ENCODE results near the gene PSMG4. TPM values are rescaled to one million over a fixed set of nuclear protein-coding genes. Genes with fewer than 3 reads are reported as not detected.

PSMG4 gene
- total RNA-seq, 1 donor from 2014 or later: 27.8 TPM

- Mint-ChIP-seq H3K4me3 (no peak overlapping the region), H3K4me1 (peaks cover 40% of the 10 kb centered on the region), H3K9me3 (no peaks in the 10 kb centered on the region), H3K27me3 (ENCODE audit: low read depth) (peaks cover 7% of the 10 kb centered on the region), H3K27ac (no peak overlapping the region), H3K36me3 (no peaks in the 10 kb centered on the region)
- peak; percentile 97 for TF ChIP-seq CTCF (IDR thresholded peaks at IDR 0.05; ENCODE audit: unreplicated experiment)
- DNase-seq (ENCODE audit: low spot score in 2 of 2, unreplicated experiment in 2 of 2): peak; percentile 68 to 92
Observed at GRCh38 chr6:3251462-3252314, 7.1 kb upstream of the PSMG4 start.

- Mint-ChIP-seq H3K36me3 (no peaks in the 10 kb centered on the region), H3K9me3 (no peaks in the 10 kb centered on the region), H3K4me1 (peaks cover 36% of the 10 kb centered on the region), H3K27me3 (ENCODE audit: low read depth) (peaks cover 11% of the 10 kb centered on the region), H3K4me3 (no peak overlapping the region), H3K27ac (no peak overlapping the region)
- no peak for TF ChIP-seq CTCF (IDR thresholded peaks at IDR 0.05; ENCODE audit: unreplicated experiment)
- DNase-seq (ENCODE audit: low spot score in 2 of 2, unreplicated experiment in 2 of 2): no peak
Observed at GRCh38 chr6:3252369-3252768, 6.4 kb upstream of the PSMG4 start.

GRCh38 chr6:3252861-3253596 lies 5.7 kb upstream of the PSMG4 start:
- DNase-seq (ENCODE audit: low spot score in 2 of 2, unreplicated experiment in 2 of 2): no peak
- Mint-ChIP-seq H3K9me3 (no peaks in the 10 kb centered on the region), H3K27ac (no peak overlapping the region), H3K27me3 (ENCODE audit: low read depth) (peaks cover 13% of the 10 kb centered on the region), H3K36me3 (no peaks in the 10 kb centered on the region), H3K4me1 (peaks cover 30% of the 10 kb centered on the region), H3K4me3 (no peak overlapping the region)
- TF ChIP-seq CTCF (IDR thresholded peaks at IDR 0.05; ENCODE audit: unreplicated experiment): no peak

DNA sequence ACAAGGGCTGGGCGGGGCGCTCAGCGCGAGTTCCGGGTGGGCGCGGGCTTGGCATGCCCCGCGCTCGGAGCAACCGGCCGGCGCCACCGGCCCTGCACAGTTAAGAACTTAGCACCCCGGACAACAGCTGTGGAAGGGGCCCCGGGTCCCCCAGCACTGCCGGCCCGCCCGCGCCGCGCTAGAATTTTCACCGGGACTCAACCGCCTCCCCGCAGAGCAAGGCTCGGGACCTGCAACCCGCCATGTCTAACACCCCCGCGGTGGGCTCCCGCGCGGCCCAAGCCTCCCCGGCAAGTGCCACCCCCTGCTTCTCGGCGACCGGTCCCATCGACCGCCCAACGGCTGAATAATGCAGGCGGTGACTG lies 5.2 kb upstream of the PSMG4 start:
- DNase-seq (ENCODE audit: low spot score in 2 of 2, unreplicated experiment in 2 of 2): no peak
- H3K36me3 Mint-ChIP-seq: no peaks in the 10 kb centered on the region
- no peak for TF ChIP-seq CTCF (IDR thresholded peaks at IDR 0.05; ENCODE audit: unreplicated experiment)
- H3K9me3 Mint-ChIP-seq: no peaks in the 10 kb centered on the region
- H3K4me3 Mint-ChIP-seq: no peak overlapping the region
- H3K27ac Mint-ChIP-seq: no peak overlapping the region
- peaks cover 13% of the 10 kb centered on the region for H3K27me3 Mint-ChIP-seq (ENCODE audit: low read depth)
- peaks cover 24% of the 10 kb centered on the region for H3K4me1 Mint-ChIP-seq

DNA sequence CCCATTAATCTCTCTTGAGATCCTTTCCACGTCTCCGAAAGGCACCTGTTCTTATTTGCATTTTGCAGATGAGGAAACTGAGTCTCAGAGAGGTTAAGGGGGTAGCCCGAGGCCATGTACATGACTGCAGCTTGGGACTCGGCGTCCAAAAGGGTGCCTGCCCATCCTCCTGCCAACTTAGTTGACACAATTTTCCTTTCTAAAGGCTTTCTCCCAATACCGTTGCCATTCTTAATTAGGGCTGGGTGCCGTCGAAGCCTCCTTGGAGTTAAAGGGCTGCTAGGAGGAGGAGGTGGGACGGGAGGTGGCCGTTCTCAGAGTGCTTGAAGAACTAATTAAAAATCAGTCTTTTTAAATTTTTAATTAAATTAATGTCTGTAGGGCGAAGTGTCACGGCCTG lies 546 bp upstream of the PSMG4 start:
- DNase-seq (ENCODE audit: low spot score in 2 of 2, unreplicated experiment in 2 of 2): no peak
- H3K9me3 Mint-ChIP-seq: no peaks in the 10 kb centered on the region
- H3K4me1 Mint-ChIP-seq: peaks cover 22% of the 10 kb centered on the region
- H3K27me3 Mint-ChIP-seq (ENCODE audit: low read depth): peaks cover 10% of the 10 kb centered on the region
- no peaks in the 10 kb centered on the region for H3K36me3 Mint-ChIP-seq
- TF ChIP-seq CTCF (IDR thresholded peaks at IDR 0.05; ENCODE audit: unreplicated experiment): no peak
- H3K27ac Mint-ChIP-seq: no peak overlapping the region
- H3K4me3 Mint-ChIP-seq: peak overlapping the region; percentile 68

All from mesothelial cell of epicardium (in vitro differentiated cells).